ENCODE measurements around the gene WNK1.
A peak's percentile ranks its signal among the peaks of the same experiment; 100 is the strongest.
"Not testable (repeated sequence)": the region's sequence is repeated elsewhere in the genome, so short reads cannot be mapped to it uniquely, and the experiment has no call there.

Gene WNK1

DNA sequence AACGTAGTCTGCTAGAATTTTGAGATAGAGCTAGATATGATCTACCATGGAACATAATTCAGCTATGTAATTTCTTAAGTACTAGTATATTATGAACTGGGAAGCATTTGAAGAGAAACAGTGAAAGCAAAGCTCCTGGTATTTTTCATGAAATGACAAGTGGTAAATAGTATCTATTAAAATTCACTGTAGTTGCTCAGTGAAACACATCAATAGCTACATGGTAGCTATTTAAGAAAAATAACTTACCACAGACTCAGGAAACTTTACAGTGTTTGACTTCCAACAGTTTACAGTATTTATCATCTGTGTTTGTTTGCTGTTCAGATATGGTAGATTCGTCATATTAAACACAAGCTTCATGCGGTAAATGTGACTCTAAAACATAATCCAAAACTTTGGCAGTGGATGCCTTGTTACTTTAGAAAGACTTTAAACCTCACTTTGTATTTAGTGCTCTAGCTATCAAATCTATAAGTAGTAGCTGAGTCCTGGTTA lies 25.2 kb downstream of the WNK1 start:
- no peak for DNase-seq (ENCODE audit: low read depth in 4 of 4, low spot score in 1 of 4)

DNA sequence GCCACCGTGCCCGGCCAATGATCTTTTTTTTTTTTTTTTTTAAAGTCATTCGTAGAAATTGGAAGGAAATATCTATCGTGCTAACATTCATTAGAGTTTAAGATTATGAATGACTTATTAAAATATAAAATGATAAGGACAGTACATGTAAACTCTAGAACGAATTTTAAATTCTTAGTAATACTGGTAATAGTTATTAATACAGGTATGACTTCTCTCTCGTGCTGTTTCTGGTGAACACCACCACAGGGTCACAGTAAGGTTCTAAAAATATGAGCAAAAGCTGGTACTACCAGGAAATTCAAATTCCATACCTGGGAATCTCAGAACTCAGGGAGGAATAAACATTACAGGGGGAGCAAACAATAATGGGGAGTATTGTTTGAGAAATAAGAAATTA lies 26.2 kb downstream of the WNK1 start:
- DNase-seq (ENCODE audit: low read depth in 4 of 4, low spot score in 1 of 4), result no peak

DNA sequence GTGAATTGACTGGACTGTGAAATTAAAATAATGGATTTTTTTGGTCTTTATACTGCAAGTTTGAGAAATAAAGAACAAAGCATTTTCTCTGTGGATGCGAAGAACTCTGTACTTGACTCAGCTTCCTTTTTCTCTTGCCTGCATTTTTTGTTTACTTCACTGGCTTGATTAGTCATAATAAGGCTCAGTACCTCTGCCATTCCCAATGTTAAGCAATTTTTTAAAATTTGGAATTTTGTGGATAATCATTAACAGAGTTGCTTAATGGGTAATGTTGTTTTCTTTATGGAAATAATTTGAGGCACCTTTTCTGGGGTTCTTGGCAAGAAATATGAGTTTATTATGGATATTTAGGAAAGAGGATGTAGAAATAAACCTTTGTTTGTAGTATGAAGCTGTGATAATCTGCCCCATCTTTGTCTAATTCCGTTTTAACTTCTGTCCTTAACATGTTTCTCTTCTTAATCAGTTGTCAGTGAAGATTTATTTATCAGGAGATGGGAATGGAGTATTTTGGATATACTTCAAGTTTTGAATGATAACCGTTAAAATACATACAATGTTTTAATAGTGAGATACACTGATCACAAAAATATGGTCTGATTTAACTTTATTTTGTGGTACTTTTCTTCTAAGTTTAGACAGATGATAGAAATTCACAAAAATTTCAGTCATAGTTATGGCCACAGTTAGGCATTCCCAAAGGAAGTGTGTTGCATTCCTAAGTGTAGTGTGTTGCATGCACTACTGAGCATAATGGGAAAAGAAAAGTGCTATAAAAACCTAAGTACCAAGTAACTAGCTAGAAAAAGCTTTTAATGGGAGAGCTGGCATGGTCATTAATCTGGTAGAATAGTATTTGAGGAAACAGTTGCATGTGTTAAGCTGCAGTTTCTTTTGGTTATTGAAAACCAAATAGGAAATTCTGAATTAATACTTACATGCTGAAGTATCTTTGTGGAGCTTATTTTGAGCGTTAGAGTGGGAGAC lies 27.7 kb downstream of the WNK1 start:
- DNase-seq (ENCODE audit: low read depth in 4 of 4, low spot score in 1 of 4), result no peak

DNA sequence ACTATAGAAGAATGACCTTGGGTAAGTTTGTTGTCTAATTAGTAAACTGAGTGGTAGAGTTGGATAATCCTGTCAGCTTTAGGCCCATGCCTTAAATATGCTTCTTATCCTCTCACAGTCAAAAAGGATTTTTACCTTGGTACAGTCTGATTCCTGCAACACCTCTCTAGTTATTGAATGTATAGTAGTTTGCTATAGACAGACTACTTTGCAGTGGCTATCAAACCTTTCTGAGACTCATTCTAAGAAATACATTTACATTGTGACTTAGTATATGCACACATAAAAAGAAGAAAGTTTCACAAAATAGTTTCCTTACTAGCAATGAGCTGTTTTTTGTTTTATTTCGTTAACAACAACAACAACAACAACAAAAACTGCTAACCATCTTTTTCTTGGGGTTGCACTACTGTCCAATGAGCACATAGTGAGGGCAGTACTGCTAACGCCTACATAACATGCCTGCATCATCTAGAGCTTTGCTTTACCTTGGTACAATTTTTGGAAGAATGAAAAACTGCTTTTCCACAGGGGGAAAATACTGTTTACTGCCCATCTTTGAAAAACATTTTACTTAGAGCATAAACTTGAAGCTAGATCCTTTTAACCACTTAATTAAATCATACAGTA lies 28.5 kb downstream of the WNK1 start:
- no peak for DNase-seq (ENCODE audit: low read depth in 4 of 4, low spot score in 1 of 4)

DNA sequence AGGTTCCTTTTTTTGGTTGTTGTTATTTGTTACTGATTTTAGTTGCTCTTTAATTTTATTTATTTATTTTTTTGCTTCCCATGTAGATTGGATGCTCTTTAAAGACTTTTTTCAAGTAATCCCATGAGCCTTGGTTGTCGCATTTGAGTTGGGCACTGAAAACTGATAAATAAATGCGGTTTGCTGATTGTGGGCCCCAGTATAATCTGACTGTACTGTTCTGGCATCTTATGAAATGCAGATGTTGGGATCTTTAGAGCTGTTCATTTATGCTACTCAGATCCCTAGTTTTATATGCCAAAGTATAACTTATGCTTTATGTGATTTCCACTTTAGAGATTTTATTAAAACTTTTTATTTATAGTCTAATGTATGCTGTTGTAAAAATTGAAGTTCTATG lies 33.3 kb downstream of the WNK1 start:
- no peak for DNase-seq (ENCODE audit: low read depth in 4 of 4, low spot score in 1 of 4)

DNA sequence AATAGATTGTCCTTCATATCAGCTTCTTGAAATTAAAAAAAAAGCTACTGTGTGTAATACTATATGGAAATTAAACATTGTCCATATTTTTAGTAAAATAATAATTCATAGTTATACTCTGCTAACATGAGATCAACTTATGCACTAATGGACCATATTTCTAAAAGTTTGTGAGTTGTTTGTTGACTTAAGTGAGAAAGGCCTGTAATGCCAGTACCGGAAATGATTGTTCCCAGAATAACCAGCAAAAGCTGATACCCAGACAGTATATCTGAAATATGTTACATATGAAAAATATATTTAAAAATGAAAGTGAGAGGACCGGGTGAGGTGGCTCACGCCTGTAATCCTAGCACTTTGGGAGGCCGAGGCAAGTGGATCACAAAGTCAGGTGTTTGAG lies 35.9 kb downstream of the WNK1 start:
- no peak for DNase-seq (ENCODE audit: low read depth in 4 of 4, low spot score in 1 of 4)

DNA sequence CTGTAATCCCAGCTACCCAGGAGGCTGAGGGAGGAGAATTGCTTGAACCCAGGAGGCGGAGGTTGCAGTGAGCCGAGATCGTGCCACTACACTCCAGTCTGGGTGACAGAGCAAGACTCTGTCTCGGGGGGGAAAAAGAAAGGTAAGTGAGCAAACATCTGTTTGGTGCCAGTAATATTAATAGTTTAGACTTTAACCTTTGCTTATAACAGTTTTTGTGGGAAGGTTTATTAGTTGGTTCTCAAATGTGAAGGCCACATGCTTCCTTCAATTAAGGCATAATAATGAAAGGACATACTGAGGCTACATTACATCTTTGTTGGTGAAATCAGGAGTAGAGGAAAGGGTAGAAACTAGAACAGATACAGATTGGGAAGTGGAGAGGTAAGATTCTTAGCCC lies 36.4 kb downstream of the WNK1 start:
- DNase-seq (ENCODE audit: low read depth in 4 of 4, low spot score in 1 of 4), result not testable (repeated sequence)

DNA sequence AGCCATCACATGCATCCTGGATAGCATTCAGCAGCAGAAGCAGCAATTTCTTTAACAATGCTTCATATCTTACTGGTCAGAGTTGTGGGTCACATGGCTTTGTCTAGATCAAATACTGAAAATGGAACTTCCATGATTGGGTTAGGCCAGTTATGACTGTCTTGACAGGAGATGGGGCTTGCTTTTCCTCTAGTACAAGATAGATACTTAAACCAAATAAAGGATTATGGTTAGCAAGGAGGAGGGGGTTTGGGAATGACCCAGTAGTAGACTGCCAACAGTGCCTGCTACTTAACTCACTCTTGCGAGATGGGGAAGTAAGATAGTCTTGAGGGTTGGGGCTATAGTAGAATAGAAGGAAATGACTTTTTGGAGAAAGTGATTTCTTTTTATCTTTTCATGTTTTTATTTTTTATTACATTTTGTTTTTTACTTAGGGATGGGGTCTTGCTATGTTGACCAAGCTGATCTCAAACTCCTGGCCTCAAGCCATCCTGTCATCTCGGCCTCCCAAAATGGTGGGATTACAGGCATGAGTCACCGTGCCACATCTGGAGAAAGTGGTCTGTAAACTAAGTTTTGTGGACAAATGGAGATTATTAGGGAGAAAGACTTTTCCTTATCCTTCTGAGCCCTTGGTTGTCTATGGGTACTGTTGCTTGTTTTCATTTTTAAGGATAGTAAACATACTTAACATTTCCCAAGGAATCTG lies 37.6 kb downstream of the WNK1 start:
- no peak for DNase-seq (ENCODE audit: low read depth in 4 of 4, low spot score in 1 of 4)

DNA sequence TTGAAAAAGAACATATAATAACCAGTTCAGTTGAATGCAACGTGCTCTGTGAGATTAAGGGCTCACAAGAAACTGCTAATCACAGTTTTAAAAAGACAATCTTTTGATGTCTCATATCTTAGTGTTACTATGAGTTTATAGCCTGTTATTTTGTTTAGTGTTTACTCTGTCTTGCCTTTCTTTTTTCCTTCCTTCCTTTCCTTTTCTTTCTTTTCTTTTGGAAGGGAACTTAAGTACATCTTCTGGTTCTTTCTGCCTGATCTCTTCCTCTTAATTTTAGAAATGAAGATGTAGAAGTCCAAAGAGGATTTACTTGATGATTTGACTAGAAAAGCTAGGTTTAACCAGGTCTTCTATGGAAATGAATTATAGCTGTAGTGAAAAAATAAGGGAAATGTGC lies 38.2 kb downstream of the WNK1 start:
- no peak for DNase-seq (ENCODE audit: low read depth in 4 of 4, low spot score in 1 of 4)

DNA sequence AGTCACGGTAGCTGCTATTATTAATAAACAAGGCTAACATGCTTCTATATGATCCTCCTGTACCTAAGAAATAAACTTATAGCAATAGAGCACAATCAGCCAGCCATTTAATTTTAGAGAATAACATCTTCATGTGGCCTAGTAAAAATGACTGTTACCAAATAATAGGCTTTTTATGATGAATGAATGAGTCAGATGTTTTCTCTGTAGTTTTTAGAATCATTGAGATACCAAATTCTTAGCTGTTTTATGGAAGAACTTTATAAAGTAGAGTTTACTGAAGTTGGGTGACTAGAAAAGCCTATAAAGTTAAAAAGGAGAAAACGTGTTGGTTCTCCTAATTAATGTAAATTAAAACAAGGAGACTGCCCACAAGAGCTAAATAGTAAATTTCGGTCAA lies 40.7 kb downstream of the WNK1 start:
- DNase-seq (ENCODE audit: low read depth in 4 of 4, low spot score in 1 of 4), result no peak

DNA sequence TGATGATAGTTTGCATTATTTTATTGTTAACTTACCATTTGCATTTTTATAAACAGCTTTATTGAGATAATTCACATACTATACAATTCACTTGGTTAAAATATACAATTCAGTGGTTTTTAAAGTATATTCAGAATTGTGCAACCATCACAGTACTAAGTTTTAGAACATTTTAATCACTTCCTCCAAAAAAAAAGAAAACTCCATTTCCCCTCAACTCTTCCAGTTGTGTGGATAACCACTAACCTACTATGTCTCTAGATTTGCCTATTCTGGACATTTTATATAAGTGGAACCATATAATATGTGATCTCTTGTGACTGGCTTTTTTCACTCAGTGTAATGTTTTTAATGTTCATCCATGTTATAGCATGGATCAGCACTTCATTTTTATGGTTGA lies 41.3 kb downstream of the WNK1 start:
- no peak for DNase-seq (ENCODE audit: low read depth in 4 of 4, low spot score in 1 of 4)

DNA sequence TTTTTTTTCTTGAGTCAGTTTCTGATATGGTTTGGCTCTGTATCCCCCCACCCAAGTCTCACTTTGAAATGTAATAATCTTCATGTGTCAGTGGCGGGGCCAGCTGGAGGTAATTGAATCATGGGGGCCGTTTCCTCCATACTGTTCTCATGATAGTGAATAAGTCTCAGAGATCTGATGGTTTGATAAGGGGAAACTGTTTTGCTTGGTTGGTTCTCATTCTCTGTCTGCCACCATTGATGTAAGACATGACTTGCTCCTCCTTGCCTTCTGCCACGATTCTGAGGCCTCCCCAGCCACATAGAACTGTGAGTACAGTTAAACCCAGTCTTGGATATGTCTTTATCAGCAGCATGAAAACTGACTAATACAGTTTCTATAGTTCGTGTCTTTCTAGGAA lies 42.9 kb downstream of the WNK1 start:
- peak; percentile 18 to 68 (median 46) for DNase-seq (ENCODE audit: low read depth in 4 of 4, low spot score in 1 of 4)

DNA sequence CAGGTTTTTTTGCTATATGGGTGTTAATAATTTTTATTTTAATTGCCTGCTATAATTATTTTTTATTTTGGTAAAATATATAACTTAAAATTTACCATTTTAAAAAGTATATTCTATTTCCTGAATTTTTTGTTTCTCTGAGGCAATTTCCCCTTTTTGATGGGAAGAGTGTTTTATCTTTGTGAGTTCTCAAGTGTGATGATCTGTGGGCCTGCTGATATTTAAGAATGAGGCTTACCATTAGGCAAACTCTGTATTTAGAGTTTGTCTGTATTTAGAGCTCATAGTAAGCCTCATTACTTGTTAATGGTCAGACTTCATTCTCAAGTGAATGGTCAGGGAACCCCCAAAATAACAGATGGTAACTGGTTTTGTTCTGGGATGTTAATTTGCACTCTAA lies 48.0 kb downstream of the WNK1 start:
- DNase-seq (ENCODE audit: low read depth in 4 of 4, low spot score in 1 of 4), result no peak

DNA sequence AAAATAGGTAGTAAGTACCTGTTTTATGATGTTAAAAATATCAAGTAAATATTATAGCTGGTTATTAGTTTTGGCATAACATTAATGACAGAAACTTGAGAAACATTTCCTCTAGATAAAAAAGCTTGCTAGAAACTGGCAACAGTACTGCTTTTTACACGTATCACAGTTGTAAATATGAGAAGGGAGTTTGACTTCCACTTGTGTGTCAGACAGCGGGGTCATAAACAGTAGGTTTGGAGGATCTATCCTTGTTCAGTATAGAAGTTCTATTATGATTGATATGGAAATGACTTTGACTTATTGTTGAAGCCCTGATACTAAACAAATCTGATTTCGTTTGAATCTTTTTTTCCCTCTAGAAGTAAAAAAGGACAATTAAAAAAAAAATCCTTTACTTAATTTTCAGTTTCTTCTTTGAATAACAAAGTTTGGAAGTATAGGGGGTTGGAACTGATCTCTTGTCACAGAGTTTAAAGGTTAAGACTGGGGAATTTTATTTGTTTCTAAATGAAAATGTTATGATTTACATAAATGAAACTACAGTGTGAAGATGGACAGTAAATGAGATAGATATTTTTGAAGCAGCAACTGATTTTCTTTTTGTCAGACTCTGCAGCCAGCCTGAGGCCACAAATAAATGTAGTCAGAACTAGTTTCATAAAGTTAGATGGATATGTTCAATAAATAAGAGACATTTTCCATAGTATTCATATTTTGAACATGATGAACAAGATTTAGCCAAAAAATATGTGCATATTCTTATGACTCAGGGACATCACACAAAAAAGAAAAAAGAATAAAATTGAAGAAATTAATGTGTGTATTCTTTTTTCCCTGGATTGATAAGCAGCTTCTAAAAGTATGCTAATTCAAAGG lies 50.1 kb downstream of the WNK1 start:
- no peak for DNase-seq (ENCODE audit: low read depth in 4 of 4, low spot score in 1 of 4)

DNA sequence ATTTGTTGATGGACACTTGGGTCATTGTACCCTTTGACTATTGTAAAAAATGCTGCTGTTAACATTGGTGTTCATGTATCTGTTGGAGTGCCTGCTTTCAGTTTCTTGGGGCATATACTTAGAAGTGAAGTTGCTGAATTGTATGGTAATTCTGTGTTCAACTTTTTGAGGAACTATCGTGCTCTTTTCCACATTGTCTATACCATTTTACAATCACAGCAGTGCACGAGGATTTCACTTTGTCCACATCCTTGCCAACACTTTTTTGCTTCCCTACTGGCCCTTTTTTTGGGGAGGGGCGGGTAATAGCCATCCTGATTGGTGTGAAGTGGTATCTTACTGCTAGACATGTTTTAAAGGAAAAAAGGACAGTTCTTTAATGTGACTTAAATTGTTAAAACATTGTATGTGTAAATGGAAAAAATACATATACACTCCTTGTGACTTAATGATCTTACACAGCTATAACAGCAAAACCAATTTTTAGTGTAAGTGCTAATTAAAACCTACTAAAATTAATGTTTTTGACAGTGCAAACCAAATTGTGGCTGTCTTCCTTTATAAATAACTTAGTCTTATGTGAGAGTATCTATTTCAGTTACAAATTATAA lies 52.7 kb downstream of the WNK1 start:
- no peak for DNase-seq (ENCODE audit: low read depth in 4 of 4, low spot score in 1 of 4)

DNA sequence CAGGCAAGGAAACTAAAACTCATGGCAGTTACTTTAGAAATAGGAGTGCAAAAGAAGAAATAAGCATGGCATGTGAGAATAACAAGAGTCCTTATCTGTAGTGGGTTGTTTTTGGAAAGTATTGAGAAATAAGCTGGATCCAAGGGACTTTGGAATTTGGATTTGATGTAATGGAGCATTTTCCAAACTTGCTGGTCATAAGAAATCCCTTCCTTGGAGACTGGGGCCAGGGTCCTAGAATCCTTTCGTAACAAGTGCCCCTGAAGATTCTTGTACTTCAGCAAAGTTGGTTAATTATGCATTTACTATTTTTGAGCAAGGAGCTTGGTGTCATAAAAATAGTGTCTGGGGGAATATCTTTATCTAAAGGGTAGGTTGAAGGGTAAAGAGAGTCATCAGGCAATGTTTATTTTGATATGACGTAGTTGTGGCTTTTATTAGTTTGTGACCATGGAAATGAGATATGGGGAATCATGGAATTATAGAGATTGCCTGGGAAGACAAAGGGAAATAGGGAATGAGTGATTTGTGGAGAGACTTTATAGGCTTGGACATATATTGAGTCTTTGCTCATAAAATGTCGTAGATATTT lies 53.9 kb downstream of the WNK1 start:
- DNase-seq (ENCODE audit: low read depth in 4 of 4, low spot score in 1 of 4), result no peak

DNA sequence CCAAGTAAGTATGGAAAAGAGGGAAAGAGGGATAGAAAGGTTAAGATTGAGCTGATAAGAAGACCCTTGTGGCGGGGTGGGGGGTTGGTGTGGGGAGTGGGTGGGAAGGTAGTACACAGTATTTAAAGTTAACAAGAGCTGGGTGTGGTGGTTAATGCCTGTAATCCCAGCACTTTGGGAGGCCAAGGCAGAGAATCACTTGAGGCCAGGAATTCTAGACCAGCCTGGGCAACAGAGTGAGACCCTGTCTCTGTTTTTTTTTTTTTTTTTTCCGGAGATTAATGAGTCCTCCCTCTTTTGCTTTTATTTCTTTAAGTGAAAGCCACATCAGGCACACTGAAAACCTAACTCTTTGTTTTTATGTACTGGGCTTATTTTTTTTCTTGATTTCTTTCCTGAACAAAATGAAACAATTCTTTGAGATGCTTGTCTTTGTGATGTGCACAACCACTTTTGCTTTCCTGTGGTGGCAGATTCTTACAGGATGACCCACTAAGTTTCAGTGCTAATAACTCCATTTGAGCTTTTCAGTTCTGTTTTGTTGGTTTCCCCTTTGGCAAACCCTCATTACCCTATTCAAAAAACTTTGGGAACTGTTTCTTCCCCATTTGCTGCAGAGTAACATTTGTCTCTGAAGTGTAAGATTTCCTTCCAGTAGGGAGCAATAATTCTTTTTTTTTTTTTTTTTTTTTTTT lies 54.8 kb downstream of the WNK1 start:
- no peak for DNase-seq (ENCODE audit: low read depth in 4 of 4, low spot score in 1 of 4)

DNA sequence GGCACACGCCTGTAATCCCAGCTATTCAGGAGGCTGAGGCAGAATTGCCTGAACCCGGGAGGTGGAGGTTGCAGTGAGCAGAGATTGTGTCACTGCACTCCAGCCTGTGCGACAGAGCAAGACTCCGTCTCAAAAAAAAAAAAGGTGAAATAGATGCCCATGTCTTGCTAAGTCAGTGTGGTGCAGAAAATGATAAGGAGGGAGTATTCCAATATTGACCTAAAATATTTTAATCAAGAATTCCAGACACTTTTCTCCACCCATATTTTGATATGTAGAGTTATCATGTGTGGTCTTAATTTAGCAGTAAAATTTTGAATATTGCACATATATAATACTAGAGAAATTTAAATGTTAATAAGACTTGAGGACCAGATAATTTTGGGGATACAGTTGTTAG lies 57.7 kb downstream of the WNK1 start:
- DNase-seq (ENCODE audit: low read depth in 4 of 4, low spot score in 1 of 4), result no peak

DNA sequence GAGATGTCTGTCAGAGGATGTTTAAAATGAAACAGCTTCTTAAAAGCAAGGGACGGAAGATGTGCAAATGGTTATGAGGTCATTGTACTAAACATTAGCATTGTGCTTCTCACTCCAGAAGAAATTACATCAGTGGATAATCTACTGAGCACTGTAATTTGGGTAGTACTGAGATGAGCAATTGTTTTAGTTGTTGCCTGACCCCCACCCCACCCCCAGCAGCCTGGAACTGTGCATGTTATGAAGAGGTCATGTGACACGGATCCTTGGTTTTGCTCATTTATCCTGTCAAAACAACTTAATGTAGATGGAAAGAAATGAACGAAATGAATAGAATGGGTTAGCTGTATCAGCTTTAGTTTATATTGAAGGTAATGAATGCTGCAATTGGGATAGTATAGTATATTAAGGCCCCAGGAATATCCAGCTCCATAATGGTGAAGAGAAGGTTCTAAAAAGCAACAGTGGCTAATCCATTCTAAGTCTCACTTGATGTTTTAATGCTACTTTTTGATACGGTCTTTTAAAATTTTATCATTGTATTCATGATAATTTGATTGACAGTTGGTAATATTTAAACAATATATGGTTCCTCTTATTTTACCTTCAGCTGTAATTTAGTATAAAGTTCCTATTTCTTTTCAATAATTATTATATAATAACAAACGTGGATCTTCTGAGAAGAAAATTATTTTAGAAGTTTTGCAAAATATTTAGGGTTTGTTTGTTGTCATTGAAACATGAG lies 58.5 kb downstream of the WNK1 start:
- peak in 1 of 4 experiments; percentile 53 for DNase-seq (ENCODE audit: low read depth in 4 of 4, low spot score in 1 of 4)

All from stimulated activated CD4-positive, alpha-beta T cell treated with anti-CD3 and anti-CD28 coated beads, Interleukin-1b, Interleukin-23, amount 100 ng/mL, for 24 hours (primary cell).